ENCODE measurements around the gene PRKAG2.

- TF ChIP-seq, protein P1, sequence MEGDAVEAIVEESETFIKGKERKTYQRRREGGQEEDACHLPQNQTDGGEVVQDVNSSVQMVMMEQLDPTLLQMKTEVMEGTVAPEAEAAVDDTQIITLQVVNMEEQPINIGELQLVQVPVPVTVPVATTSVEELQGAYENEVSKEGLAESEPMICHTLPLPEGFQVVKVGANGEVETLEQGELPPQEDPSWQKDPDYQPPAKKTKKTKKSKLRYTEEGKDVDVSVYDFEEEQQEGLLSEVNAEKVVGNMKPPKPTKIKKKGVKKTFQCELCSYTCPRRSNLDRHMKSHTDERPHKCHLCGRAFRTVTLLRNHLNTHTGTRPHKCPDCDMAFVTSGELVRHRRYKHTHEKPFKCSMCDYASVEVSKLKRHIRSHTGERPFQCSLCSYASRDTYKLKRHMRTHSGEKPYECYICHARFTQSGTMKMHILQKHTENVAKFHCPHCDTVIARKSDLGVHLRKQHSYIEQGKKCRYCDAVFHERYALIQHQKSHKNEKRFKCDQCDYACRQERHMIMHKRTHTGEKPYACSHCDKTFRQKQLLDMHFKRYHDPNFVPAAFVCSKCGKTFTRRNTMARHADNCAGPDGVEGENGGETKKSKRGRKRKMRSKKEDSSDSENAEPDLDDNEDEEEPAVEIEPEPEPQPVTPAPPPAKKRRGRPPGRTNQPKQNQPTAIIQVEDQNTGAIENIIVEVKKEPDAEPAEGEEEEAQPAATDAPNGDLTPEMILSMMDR (IDR thresholded peaks at IDR 0.05) = no peak
- no peak for TF ChIP-seq POLR2A (IDR thresholded peaks at IDR 0.05)
Observed at GRCh38 chr7:151511946-151512345, 365.0 kb downstream of the PRKAG2 start.

Measured in thyroid gland (tissue), 4 donors.